ENCODE measurements around the gene PHACTR1. TPM values are rescaled to one million over a fixed set of nuclear protein-coding genes. Genes with fewer than 3 reads are reported as not detected.

The PHACTR1 gene
- total RNA-seq, 6 experiments from 2014 or later, result 0.20 to 3.5 (median 0.93) TPM

GRCh38 chr6:13205106-13205505 lies 488.5 kb downstream of the PHACTR1 start:
- no peak overlapping the region for H3K4me3 ChIP-seq
- H3K9me3 ChIP-seq, result no peaks in the 10 kb centered on the region
- DNase-seq (no peak), ATAC-seq (no peak)
- no peaks in the 10 kb centered on the region for H3K27me3 ChIP-seq
- whole genome bisulfite sequencing (ENCODE audit: insufficient coverage, low coverage, low lambda C conversion rate, missing lambda C conversion rate), result 77% methylated on average over 4 of the region's 6 CpGs
- H3K27ac ChIP-seq, result no peak overlapping the region
- intact Hi-C loops (cut with DNase I), result no loop called here
- no peaks in the 10 kb centered on the region for H3K36me3 ChIP-seq
- no peak for TF ChIP-seq CTCF (IDR thresholded peaks at IDR 0.05)
- no peak for TF ChIP-seq POLR2A (IDR thresholded peaks at IDR 0.05)
- no peaks in the 10 kb centered on the region for H3K4me1 ChIP-seq

GRCh38 chr6:13212096-13212495 lies 495.5 kb downstream of the PHACTR1 start:
- no peaks in the 10 kb centered on the region for H3K9me3 ChIP-seq
- H3K27me3 ChIP-seq, result no peaks in the 10 kb centered on the region
- no peak overlapping the region for H3K27ac ChIP-seq
- TF ChIP-seq CTCF (IDR thresholded peaks at IDR 0.05) (no peak), POLR2A (IDR thresholded peaks at IDR 0.05) (no peak)
- WGBS (ENCODE audit: insufficient coverage, low coverage, low lambda C conversion rate, missing lambda C conversion rate), result 100% methylated on average over 1 of the region's 1 CpG
- no peak for DNase-seq
- H3K36me3 ChIP-seq, result no peaks in the 10 kb centered on the region
- intact Hi-C loops (cut with DNase I), result no loop called here
- H3K4me1 ChIP-seq, result no peaks in the 10 kb centered on the region
- ATAC-seq, result no peak
- H3K4me3 ChIP-seq, result no peak overlapping the region

GRCh38 chr6:13212538-13212937 lies 496.0 kb downstream of the PHACTR1 start:
- intact Hi-C loops (cut with DNase I), result no loop called here
- 77% methylated on average over 10 of the region's 14 CpGs for WGBS (ENCODE audit: insufficient coverage, low coverage, low lambda C conversion rate, missing lambda C conversion rate)
- Histone ChIP-seq H3K4me1 (no peaks in the 10 kb centered on the region), H3K27ac (no peak overlapping the region), H3K36me3 (no peaks in the 10 kb centered on the region), H3K27me3 (no peaks in the 10 kb centered on the region), H3K9me3 (no peaks in the 10 kb centered on the region), H3K4me3 (no peak overlapping the region)
- TF ChIP-seq POLR2A (IDR thresholded peaks at IDR 0.05), result no peak
- TF ChIP-seq CTCF (IDR thresholded peaks at IDR 0.05), result no peak
- ATAC-seq, result no peak
- no peak for DNase-seq

- 81% methylated on average over 2 of the region's 2 CpGs for WGBS (ENCODE audit: insufficient coverage, low coverage, low lambda C conversion rate, missing lambda C conversion rate)
- no peak for DNase-seq
- no peak overlapping the region for H3K4me3 ChIP-seq
- no peaks in the 10 kb centered on the region for H3K27me3 ChIP-seq
- no peak for ATAC-seq
- no peaks in the 10 kb centered on the region for H3K9me3 ChIP-seq
- no peaks in the 10 kb centered on the region for H3K36me3 ChIP-seq
- TF ChIP-seq POLR2A (IDR thresholded peaks at IDR 0.05) (no peak), CTCF (IDR thresholded peaks at IDR 0.05) (no peak)
- intact Hi-C loops (cut with DNase I), result no loop called here
- no peaks in the 10 kb centered on the region for H3K4me1 ChIP-seq
- H3K27ac ChIP-seq, result no peak overlapping the region
These were observed 498.8 kb downstream of the PHACTR1 start for GRCh38 chr6:13215390-13215789.
